ENCODE measurements around the gene KRT81. TPM values are rescaled to one million over a fixed set of nuclear protein-coding genes. Genes with fewer than 3 reads are reported as not detected.
"Not testable (repeated sequence)": the region's sequence is repeated elsewhere in the genome, so short reads cannot be mapped to it uniquely, and the experiment has no call there.

Gene KRT81
- total RNA-seq, 3 donors from 2014 or later, result not detected

- intact Hi-C loops (cut with DNase I, micrococcal nuclease), result no loop called here
- no peaks in the 10 kb centered on the region for H3K36me3 ChIP-seq (ENCODE audit: low read depth)
- H3K9me3 ChIP-seq, result no peaks in the 10 kb centered on the region
- no peak for DNase-seq
- TF ChIP-seq CTCF (IDR thresholded peaks at IDR 0.05), result no peak
- no peak overlapping the region for H3K4me3 ChIP-seq
- no peak for ATAC-seq
- no peaks in the 10 kb centered on the region for H3K4me1 ChIP-seq (ENCODE audit: low read depth)
Measured at GRCh38 chr12:52293926-52294325, 2.6 kb upstream of the KRT81 start.

- H3K4me1 ChIP-seq (ENCODE audit: low read depth); ATAC-seq; H3K4me3 ChIP-seq; intact Hi-C loops (cut with DNase I, micrococcal nuclease); H3K36me3 ChIP-seq (ENCODE audit: low read depth); DNase-seq; H3K9me3 ChIP-seq: not testable (repeated sequence)
Measured at GRCh38 chr12:52290483-52291134, 725 bp downstream of the KRT81 start.

GRCh38 chr12:52287816-52288805, 3.2 kb downstream of the KRT81 start:
- H3K36me3 ChIP-seq (ENCODE audit: low read depth); ATAC-seq; intact Hi-C loops (cut with DNase I, micrococcal nuclease); H3K4me3 ChIP-seq; DNase-seq; H3K4me1 ChIP-seq (ENCODE audit: low read depth); H3K9me3 ChIP-seq: not testable (repeated sequence)

- H3K4me1 ChIP-seq (ENCODE audit: low read depth); DNase-seq; ATAC-seq; H3K36me3 ChIP-seq (ENCODE audit: low read depth); intact Hi-C loops (cut with DNase I, micrococcal nuclease); H3K9me3 ChIP-seq; H3K4me3 ChIP-seq: not testable (repeated sequence)
Measured at GRCh38 chr12:52286857-52287785, 4.2 kb downstream of the KRT81 start.

GRCh38 chr12:52285851-52286530, 5.3 kb downstream of the KRT81 start:
- no peaks in the 10 kb centered on the region for H3K4me1 ChIP-seq (ENCODE audit: low read depth)
- ATAC-seq (no peak), DNase-seq (no peak)
- H3K4me3 ChIP-seq, result no peak overlapping the region
- H3K9me3 ChIP-seq, result no peaks in the 10 kb centered on the region
- no peaks in the 10 kb centered on the region for H3K36me3 ChIP-seq (ENCODE audit: low read depth)
- no peak for TF ChIP-seq CTCF (IDR thresholded peaks at IDR 0.05)
- intact Hi-C loops (cut with DNase I, micrococcal nuclease), result no loop called here

- TF ChIP-seq CTCF (IDR thresholded peaks at IDR 0.05), result no peak
- no peak for DNase-seq
- intact Hi-C loops (cut with DNase I, micrococcal nuclease), result no loop called here
- Histone ChIP-seq H3K4me3 (no peak overlapping the region), H3K36me3 (ENCODE audit: low read depth) (no peaks in the 10 kb centered on the region), H3K4me1 (ENCODE audit: low read depth) (no peaks in the 10 kb centered on the region), H3K9me3 (no peaks in the 10 kb centered on the region)
- ATAC-seq, result no peak
Measured at GRCh38 chr12:52285172-52285745, 6.1 kb downstream of the KRT81 start.

All from mucosa of descending colon (tissue), 3 donors.